CD4-positive, alpha-beta T cell treated with Interleukin-15 for 1 hour (primary cell): ENCODE data around the gene ZMYND8.
"Not testable (repeated sequence)": the region's sequence is repeated elsewhere in the genome, so short reads cannot be mapped to it uniquely, and the experiment has no call there.

ENCODE experiments used
- DNase-seq: peaks from one replicate; pipeline ENCODE4 v3.0.0-alpha.2; 2020

Gene ZMYND8

GRCh38 chr20:47222468-47223119, 133.9 kb downstream of the ZMYND8 start:
- DNase-seq, result no peak

- no peak for DNase-seq
Measured at GRCh38 chr20:47221036-47221625, 135.4 kb downstream of the ZMYND8 start.

GRCh38 chr20:47220161-47220582, 136.3 kb downstream of the ZMYND8 start:
- DNase-seq, result peak; percentile 21

- DNase-seq, result no peak
Measured at GRCh38 chr20:47217482-47218446, 138.7 kb downstream of the ZMYND8 start.

DNA sequence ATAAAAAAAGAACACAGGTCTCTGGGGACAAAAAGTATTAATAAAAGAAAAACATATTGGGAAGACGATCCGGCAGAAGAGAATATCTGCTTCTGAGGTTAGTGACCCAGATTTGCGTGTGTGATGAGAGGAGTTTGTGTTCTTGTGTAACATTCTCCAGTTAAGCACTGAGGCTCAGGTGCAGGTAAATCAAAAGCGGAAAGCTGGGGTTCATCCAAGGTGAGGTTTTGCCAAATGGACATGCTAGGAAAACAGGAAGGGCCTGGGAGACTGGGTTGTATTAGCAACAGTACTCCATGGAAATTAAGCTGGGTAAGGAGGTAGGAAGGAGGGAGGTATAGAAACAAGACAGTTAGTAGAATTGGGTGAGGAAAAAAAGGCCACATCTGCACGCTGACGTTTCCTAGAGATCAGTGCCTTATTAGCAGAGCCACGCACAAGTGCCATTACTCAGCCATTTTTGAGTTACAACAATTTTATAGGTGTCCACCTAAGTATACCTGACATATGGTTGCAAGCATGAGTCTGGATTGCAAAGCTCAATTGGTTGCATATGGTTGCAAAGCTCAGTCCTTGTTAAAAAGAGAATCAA, 139.6 kb downstream of the ZMYND8 start:
- DNase-seq, result no peak

DNA sequence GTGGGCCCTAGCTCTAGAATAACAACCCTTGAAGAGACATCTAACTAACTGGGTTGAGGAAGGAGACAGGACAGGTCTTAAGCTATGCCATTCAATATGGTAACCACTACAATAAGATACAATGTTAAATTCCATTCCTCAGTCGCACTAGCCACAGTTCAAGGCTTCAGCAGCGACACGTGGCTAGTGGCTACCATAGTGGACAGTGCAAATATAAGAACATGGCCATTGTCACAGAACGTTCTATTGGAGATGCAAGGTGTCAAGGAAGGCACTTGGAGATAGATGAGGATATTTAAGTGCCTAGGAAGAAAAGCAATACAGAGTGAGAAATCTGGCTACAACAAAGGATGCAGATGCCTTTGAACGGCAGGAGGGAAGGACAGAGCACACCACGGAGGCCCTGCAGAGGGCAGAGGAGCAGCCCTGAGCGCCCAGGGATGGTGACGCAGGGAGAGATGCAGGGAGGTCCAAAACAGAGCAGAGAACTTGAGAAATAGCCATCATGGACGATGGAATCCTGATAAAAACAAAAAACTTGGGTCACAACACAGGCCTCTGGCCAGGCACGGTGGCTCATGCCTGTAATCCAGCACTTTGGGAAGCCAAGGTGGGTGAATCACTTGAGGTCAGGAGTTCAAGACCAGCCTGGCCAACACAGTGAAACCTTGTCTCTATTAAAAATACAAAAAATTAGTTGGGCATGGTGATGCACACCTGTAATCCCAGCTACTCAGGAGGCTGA, 140.7 kb downstream of the ZMYND8 start:
- no peak for DNase-seq

DNA sequence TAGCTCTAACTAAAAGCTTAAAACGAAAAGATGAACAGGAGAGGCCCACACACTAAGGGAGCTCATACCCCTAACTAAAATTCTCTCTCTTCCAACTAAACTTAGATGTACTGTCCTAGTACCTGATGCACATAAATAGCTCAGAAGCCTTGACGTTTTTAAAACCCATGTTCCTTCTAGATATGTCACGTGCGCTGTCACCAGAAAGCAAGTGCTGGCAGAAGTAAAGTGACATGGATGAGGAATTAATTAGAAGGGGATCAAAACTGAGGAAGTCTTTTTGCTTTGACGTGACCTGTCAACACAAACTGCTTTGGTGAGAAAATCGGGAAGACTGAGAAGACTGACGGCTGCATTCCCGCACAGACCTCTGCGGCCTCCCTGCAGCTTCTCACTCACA, 142.5 kb downstream of the ZMYND8 start:
- no peak for DNase-seq

DNA sequence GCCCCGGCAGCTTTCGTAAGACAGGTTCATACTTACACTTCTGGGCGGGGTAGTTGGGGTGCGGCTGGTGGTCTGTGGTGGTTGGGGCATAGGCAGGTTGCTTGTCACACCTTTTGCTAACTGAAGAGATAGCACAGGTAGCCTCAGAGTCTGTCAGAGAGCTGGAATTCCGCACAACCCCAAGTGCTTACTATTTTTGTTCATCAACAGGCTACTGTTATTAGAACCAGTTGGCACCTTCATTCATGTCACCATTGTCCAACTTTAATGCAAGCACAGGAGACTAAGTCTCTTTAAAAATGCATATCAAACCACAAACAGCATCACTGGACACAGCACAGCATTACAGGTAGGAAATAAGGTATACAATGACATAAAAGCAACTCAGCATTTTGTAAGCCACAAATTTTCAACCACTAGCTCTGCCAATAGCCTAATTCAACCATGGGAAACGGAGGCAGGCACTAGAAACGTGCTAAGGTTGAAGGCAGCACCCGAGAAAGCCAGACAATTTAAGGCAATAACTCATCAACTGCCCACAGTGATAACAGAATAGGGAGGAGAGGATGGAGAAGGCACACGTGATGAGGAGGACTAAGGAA, 143.8 kb downstream of the ZMYND8 start:
- DNase-seq, result no peak

GRCh38 chr20:47211036-47211435, 145.5 kb downstream of the ZMYND8 start:
- DNase-seq, result no peak

- no peak for DNase-seq
Measured at GRCh38 chr20:47210470-47210869, 146.0 kb downstream of the ZMYND8 start.

- DNase-seq, result no peak
Measured at GRCh38 chr20:47209982-47210381, 146.5 kb downstream of the ZMYND8 start.

GRCh38 chr20:47208534-47209174, 147.8 kb downstream of the ZMYND8 start:
- DNase-seq, result no peak

DNA sequence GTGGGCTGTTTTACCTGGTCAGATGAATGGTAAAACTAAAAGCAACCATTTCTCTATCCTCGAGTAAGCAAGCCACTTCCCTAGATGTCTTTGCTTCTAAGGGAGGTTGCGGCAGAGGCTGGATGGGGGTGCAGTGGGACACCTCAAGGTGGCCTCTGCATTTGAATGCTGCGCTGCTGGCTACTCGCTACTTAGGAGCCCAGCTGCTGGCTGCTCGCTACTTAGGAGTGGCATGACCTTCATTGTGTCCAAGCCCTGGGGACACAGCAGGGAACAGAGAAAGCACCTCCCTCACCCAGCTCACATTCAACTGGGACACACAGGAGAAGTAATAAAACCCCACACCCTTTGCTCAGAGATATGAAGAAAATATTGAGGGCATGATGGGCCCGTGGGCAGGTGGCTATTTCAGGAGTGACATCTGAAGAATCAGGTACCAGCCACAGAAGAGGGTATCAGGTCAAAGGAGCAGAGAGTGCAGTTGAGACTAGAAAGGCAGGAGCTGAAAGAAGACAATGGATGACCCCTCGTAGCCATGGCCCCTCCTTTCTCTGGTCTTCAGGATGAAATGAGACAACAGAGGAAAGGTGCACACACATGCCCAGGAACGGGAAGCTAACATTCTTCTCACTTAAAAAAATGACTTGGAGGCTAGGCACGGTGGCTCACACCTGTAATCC, 149.4 kb downstream of the ZMYND8 start:
- DNase-seq, result no peak

GRCh38 chr20:47206552-47206951, 149.9 kb downstream of the ZMYND8 start:
- not testable (repeated sequence) for DNase-seq

GRCh38 chr20:47205577-47206123, 150.8 kb downstream of the ZMYND8 start:
- peak; percentile 64 for DNase-seq

GRCh38 chr20:47204850-47205122, 151.7 kb downstream of the ZMYND8 start:
- not testable (repeated sequence) for DNase-seq

DNA sequence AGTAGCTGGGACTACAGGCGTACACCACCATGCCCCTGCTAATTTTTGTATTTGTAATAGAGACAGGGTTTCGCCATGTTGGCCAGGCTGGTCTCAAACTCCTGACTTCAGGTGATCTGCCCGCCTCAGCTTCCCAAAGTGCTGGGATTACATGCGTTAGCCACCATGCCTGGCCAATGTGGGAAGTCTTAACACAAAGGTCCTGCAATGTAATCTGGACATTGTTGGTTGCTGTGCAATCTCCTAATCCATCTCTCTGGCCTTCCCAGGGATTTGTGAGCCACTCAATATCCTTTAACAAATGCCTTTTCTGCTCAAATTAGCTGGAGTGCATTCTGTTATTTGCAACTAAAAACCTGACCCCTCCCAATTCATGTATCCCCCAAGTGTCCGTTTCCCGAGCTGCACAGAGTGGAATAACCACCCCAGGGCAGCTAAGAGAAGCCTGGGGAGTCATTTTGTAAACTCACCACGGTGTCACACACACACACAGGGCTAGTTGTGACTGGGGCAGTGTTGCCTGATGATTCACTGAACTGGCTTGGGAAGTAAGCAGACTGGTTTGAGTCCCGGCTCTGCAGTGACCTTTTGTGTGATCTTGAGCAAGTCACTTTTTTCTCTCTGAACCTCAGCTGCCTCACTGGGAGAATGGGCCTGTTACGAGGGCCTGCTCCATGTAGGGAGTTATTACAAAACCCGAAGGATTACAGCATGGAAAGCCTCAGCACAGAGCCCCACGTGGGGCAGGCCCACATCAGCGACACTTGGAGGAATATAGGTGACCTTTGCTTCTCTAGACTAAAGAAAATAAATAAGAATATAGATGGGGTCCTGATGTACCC, 152.3 kb downstream of the ZMYND8 start:
- no peak for DNase-seq

- no peak for DNase-seq
Measured at GRCh38 chr20:47202733-47203667, 153.5 kb downstream of the ZMYND8 start.
